OCI-LY7 (cell line): ENCODE results near the gene SH3PXD2A.

ENCODE experiments used
- EZH2phosphoT487 ChIP-seq: fragments of 200-600 bp; sonication (generic); IDR thresholded peaks from 2 replicates; pipeline ENCODE4 v1.6.1; 2018; ENCODE audit warnings: low read depth, borderline replicate concordance, mild to moderate bottlenecking, mixed run types, antibody characterized with exemption, low read length, moderate library complexity, mixed read lengths
- TF ChIP-seq, protein P1 (sequence below): fragments of 200-600 bp; sonication (generic); conservative IDR thresholded peaks from 2 replicates; pipeline ENCODE4 v1.5.1; 2014; ENCODE audit warnings: mild to moderate bottlenecking, antibody characterized with exemption, low read length, moderate library complexity, mixed read lengths

DNA sequence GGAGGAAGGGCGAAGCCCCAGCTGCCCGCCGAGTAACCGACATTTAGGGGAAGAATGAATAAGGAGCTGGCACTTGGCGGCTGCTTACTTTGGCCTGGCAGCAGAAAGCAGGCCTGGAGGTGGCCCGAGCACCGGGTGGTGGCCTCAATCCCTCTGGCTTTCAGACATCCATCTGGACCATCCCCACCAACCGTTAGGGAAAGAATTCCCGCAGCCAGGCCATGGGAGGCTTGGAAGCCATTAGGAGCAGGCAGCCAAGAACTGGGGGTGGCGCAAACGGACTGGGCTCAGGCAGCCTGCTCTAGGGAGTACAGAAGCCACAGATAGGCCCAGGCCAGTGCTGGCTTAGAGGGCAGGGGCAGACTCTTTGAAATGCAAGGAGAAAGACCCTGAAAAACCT, 229.2 kb downstream of the SH3PXD2A start:
- TF ChIP-seq, protein P1, sequence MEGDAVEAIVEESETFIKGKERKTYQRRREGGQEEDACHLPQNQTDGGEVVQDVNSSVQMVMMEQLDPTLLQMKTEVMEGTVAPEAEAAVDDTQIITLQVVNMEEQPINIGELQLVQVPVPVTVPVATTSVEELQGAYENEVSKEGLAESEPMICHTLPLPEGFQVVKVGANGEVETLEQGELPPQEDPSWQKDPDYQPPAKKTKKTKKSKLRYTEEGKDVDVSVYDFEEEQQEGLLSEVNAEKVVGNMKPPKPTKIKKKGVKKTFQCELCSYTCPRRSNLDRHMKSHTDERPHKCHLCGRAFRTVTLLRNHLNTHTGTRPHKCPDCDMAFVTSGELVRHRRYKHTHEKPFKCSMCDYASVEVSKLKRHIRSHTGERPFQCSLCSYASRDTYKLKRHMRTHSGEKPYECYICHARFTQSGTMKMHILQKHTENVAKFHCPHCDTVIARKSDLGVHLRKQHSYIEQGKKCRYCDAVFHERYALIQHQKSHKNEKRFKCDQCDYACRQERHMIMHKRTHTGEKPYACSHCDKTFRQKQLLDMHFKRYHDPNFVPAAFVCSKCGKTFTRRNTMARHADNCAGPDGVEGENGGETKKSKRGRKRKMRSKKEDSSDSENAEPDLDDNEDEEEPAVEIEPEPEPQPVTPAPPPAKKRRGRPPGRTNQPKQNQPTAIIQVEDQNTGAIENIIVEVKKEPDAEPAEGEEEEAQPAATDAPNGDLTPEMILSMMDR = no peak
- no peak for TF ChIP-seq EZH2phosphoT487
